MM.1S (cell line): ENCODE results near the gene CASP8.

Experiments
- DNase-seq: peaks from one replicate; pipeline ENCODE4 v3.0.0-alpha.2; 2015
- H2AFZ ChIP-seq: fragments of 300-600 bp; sonication (generic); 2 replicates; pipeline ENCODE4 v1.6.0; 2016; ENCODE audit warnings: antibody characterized with exemption, low read length
- H3F3A ChIP-seq: fragments of 300-600 bp; sonication (generic); 2 replicates; pipeline ENCODE4 v1.6.1; 2016; ENCODE audit warnings: mild to moderate bottlenecking, antibody characterized with exemption, low read length, moderate library complexity, mixed read lengths; ENCODE audit not compliant: insufficient read depth
- H3K27ac ChIP-seq: fragments of 300-600 bp; sonication (generic); 2 replicates; pipeline ENCODE4 v1.5.1; 2016; ENCODE audit warnings: mild to moderate bottlenecking, low read length
- H3K27me3 ChIP-seq: fragments of 300-600 bp; sonication (generic); replicated peaks from 2 replicates; pipeline ENCODE4 v1.6.0; 2016; ENCODE audit warnings: low read length; ENCODE audit not compliant: insufficient read depth
- H3K36me3 ChIP-seq: fragments of 300-600 bp; sonication (generic); replicated peaks from 2 replicates; pipeline ENCODE4 v1.6.1; 2016; ENCODE audit warnings: mild to moderate bottlenecking, low read length, mixed read lengths; ENCODE audit not compliant: insufficient read depth
- H3K4me1 ChIP-seq: fragments of 300-600 bp; sonication (generic); 2 replicates; pipeline ENCODE4 v1.6.1; 2016; ENCODE audit warnings: low read length, mixed read lengths
- H3K4me2 ChIP-seq: fragments of 300-600 bp; sonication (generic); 2 replicates; pipeline ENCODE4 v1.6.0; 2016; ENCODE audit warnings: low read depth, low read length
- H3K4me3 ChIP-seq: fragments of 300-600 bp; sonication (generic); 2 replicates; pipeline ENCODE4 v1.5.1; 2016; ENCODE audit warnings: low read length, mixed read lengths
- H3K79me2 ChIP-seq: fragments of 300-600 bp; sonication (generic); 2 replicates; pipeline ENCODE4 v1.6.1; 2016; ENCODE audit warnings: mixed run types, low read length, mixed read lengths
- H3K9ac ChIP-seq: fragments of 300-600 bp; sonication (generic); 2 replicates; pipeline ENCODE4 v1.6.1; 2016; ENCODE audit warnings: low read length, mixed read lengths
- H3K9me2 ChIP-seq: fragments of 300-600 bp; sonication (generic); replicated peaks from 2 replicates; pipeline ENCODE4 v1.6.1; 2016; ENCODE audit warnings: mild to moderate bottlenecking, low read length, mixed read lengths; ENCODE audit not compliant: insufficient read depth
- H3K9me3 ChIP-seq: fragments of 300-600 bp; sonication (generic); replicated peaks from 2 replicates; pipeline ENCODE4 v1.6.1; 2016; ENCODE audit warnings: mild to moderate bottlenecking, low read length, mixed read lengths; ENCODE audit not compliant: insufficient read depth
- H4K20me1 ChIP-seq: fragments of 300-600 bp; sonication (generic); 2 replicates; pipeline ENCODE4 v1.6.1; 2016; ENCODE audit warnings: mild to moderate bottlenecking, low read length, moderate library complexity, mixed read lengths; ENCODE audit not compliant: insufficient read depth
- CTCF ChIP-seq: fragments of 300-600 bp; sonication (generic); IDR thresholded peaks from 2 replicates; pipeline ENCODE4 v1.5.1; 2016; ENCODE audit warnings: antibody characterized with exemption, low read length, mixed read lengths
- EZH2 ChIP-seq: fragments of 300-600 bp; sonication (generic); optimal IDR thresholded peaks from 2 replicates; pipeline ENCODE3; 2017; ENCODE audit warnings: low read depth, mild to moderate bottlenecking, antibody characterized with exemption, low read length, mixed read lengths
- EZH2phosphoT487 ChIP-seq: fragments of 300-600 bp; sonication (generic); IDR thresholded peaks from 2 replicates; pipeline ENCODE4 v1.6.1; 2018; ENCODE audit warnings: antibody characterized with exemption, low read length

Gene CASP8

GRCh38 chr2:201242571-201243277, 17.6 kb upstream of the CASP8 start:
- H3K9me2 ChIP-seq: no peaks in the 10 kb centered on the region
- no peaks in the 10 kb centered on the region for H4K20me1 ChIP-seq
- H3K9ac ChIP-seq: no peak overlapping the region
- no peak overlapping the region for H3K4me2 ChIP-seq
- H3K4me1 ChIP-seq: peaks cover 17% of the 10 kb centered on the region
- H3K4me3 ChIP-seq: no peak overlapping the region
- peaks cover 21% of the 10 kb centered on the region for H3K36me3 ChIP-seq
- H3K27ac ChIP-seq: no peak overlapping the region
- H3F3A ChIP-seq: peaks cover 6% of the 10 kb centered on the region; the same call in 1 of the 2 replicates
- H3K27me3 ChIP-seq: no peaks in the 10 kb centered on the region
- DNase-seq: no peak
- H3K9me3 ChIP-seq: no peaks in the 10 kb centered on the region
- no peak for TF ChIP-seq EZH2phosphoT487
- TF ChIP-seq CTCF: no peak
- no peak for TF ChIP-seq EZH2
- H2AFZ ChIP-seq: no peak overlapping the region
- peaks cover 76% of the 10 kb centered on the region for H3K79me2 ChIP-seq

GRCh38 chr2:201244829-201245228, 15.5 kb upstream of the CASP8 start:
- no peak overlapping the region for H3K4me3 ChIP-seq
- H3F3A ChIP-seq: peaks cover 20% of the 10 kb centered on the region
- peaks cover 82% of the 10 kb centered on the region for H3K79me2 ChIP-seq
- H2AFZ ChIP-seq: no peak overlapping the region
- no peaks in the 10 kb centered on the region for H3K27me3 ChIP-seq
- H3K27ac ChIP-seq: no peak overlapping the region
- H3K4me1 ChIP-seq: peaks cover 19% of the 10 kb centered on the region
- no peaks in the 10 kb centered on the region for H3K9me3 ChIP-seq
- DNase-seq: no peak
- H3K4me2 ChIP-seq: no peak overlapping the region
- TF ChIP-seq EZH2phosphoT487 (no peak), CTCF (no peak), EZH2 (no peak)
- no peaks in the 10 kb centered on the region for H4K20me1 ChIP-seq
- peaks cover 14% of the 10 kb centered on the region for H3K36me3 ChIP-seq
- H3K9ac ChIP-seq: no peak overlapping the region
- H3K9me2 ChIP-seq: no peaks in the 10 kb centered on the region

GRCh38 chr2:201246280-201246679, 14.1 kb upstream of the CASP8 start:
- Histone ChIP-seq H3K9me2 (no peaks in the 10 kb centered on the region), H3K27ac (no peak overlapping the region), H3K9ac (no peak overlapping the region), H3K79me2 (peaks cover 85% of the 10 kb centered on the region), H4K20me1 (no peaks in the 10 kb centered on the region), H3K9me3 (no peaks in the 10 kb centered on the region), H3K36me3 (peaks cover 5% of the 10 kb centered on the region; the same call in 1 of the 2 replicates), H2AFZ (no peak overlapping the region), H3K4me2 (no peak overlapping the region), H3K4me3 (no peak overlapping the region), H3K27me3 (no peaks in the 10 kb centered on the region), H3F3A (peaks cover 26% of the 10 kb centered on the region), H3K4me1 (peaks cover 27% of the 10 kb centered on the region)
- TF ChIP-seq EZH2: no peak
- TF ChIP-seq CTCF: no peak
- no peak for TF ChIP-seq EZH2phosphoT487
- no peak for DNase-seq
